Fibroblast of lung (primary cell): ENCODE results near the gene HTT.

Source experiments
- EZH2 ChIP-seq: IDR thresholded peaks from 2 replicates; pipeline ENCODE4 v1.5.1; 2012; ENCODE audit warnings: low read length, control low read depth, mild to moderate bottlenecking; ENCODE audit errors: missing control alignments
- TF ChIP-seq, protein P1 (sequence below), 2 donors: IDR thresholded peaks in 1 of 2; conservative IDR thresholded peaks in 1 of 2; 1 replicate in 1 of 2; 2 replicates in 1 of 2; pipeline ENCODE4 v1.5.1; 2011 to 2012; ENCODE audit warnings: low read length in 2 of 2, control low read depth in 1 of 2, inconsistent platforms in 1 of 2, low read depth in 1 of 2, mild to moderate bottlenecking in 1 of 2

GRCh38 chr4:3189459-3189858 lies 115.0 kb downstream of the HTT start:
- no peak for TF ChIP-seq EZH2
- TF ChIP-seq, protein P1, sequence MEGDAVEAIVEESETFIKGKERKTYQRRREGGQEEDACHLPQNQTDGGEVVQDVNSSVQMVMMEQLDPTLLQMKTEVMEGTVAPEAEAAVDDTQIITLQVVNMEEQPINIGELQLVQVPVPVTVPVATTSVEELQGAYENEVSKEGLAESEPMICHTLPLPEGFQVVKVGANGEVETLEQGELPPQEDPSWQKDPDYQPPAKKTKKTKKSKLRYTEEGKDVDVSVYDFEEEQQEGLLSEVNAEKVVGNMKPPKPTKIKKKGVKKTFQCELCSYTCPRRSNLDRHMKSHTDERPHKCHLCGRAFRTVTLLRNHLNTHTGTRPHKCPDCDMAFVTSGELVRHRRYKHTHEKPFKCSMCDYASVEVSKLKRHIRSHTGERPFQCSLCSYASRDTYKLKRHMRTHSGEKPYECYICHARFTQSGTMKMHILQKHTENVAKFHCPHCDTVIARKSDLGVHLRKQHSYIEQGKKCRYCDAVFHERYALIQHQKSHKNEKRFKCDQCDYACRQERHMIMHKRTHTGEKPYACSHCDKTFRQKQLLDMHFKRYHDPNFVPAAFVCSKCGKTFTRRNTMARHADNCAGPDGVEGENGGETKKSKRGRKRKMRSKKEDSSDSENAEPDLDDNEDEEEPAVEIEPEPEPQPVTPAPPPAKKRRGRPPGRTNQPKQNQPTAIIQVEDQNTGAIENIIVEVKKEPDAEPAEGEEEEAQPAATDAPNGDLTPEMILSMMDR (conservative IDR thresholded peaks at IDR 0.05 in 1 of 2, IDR thresholded peaks at IDR 0.05 in 1 of 2; ENCODE audit: low read depth in 1 of 2, low read length in 2 of 2) = no peak
